HTERT RPE-1 (cell line): Measurements from ENCODE around the gene TMEM130.
"Not testable (repeated sequence)": the region's sequence is repeated elsewhere in the genome, so short reads cannot be mapped to it uniquely, and the experiment has no call there.

Experiments used
- in situ Hi-C: fragments of 300-500 bp; cut with MboI; formaldehyde crosslinking; loops from 4 replicates; pipeline ENCODE4 v1.14.3; 2020; ENCODE audit warnings: low sequenced_read_pairs

The TMEM130 gene

GRCh38 chr7:98842552-98842951 is 27.3 kb downstream of the TMEM130 start:
- in situ Hi-C loops: not testable (repeated sequence)

DNA sequence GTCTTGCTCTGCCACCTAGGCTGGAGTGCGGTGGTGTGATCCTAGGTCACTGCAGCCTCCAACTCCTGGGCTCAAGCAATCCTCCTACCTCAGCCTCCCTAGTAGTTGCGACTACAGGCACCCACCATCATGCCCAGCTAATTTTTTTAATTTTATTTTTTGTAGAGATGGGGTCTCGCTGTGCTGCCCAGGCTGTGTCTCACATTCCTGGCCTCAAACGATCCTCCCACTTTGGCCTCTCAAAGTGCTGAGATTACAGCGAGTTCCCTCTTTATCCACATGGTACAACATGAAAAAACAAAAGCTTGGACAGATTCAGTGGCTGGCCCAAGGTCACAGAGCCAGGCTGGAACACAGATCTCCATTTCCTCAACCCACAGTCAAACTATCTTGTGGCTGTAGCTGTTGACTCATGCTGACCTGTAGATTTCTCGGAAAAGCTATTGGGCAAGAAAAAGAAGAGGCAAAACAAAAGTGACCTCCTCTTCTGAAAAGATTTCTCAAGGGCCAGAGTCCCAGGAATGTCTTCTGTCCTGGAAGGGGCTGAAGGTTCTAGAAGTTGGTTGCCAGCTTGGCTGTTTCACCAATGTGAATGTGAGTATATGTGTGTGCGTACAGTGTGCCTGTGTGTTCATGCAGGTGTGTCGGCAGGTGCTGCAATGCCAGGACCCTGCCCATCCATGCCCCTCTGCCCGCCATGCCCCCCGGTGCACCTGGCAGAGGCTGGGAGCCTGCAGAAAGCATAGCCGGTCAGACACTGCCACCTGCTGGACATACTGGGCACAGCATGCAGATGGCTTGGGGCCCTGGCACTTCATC is 28.4 kb downstream of the TMEM130 start:
- in situ Hi-C loops: no loop called here

- in situ Hi-C loops: no loop called here
These were observed 29.1 kb downstream of the TMEM130 start for GRCh38 chr7:98840722-98841121.

DNA sequence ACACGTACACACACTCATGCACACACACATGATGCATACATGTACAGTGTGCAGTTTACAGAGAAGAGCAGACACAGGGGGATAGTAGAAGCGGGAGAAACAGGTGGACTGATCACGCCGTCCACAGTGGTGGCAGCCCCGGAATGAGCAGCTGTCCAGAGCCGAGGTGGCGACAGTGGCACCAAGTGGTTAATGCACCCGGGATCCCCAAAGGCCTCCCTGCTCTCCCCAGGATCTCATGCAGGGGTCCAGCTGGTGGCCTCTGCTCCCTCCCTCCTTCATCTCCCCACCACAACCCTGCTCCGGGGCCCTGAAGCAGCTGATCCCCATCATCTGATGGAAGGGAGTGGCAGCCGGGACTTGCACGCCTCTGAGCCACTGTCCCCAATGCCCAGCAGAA is 29.7 kb downstream of the TMEM130 start:
- in situ Hi-C loops: no loop called here

- in situ Hi-C loops: no loop called here
These were observed 32.2 kb downstream of the TMEM130 start for GRCh38 chr7:98837630-98837972.

DNA sequence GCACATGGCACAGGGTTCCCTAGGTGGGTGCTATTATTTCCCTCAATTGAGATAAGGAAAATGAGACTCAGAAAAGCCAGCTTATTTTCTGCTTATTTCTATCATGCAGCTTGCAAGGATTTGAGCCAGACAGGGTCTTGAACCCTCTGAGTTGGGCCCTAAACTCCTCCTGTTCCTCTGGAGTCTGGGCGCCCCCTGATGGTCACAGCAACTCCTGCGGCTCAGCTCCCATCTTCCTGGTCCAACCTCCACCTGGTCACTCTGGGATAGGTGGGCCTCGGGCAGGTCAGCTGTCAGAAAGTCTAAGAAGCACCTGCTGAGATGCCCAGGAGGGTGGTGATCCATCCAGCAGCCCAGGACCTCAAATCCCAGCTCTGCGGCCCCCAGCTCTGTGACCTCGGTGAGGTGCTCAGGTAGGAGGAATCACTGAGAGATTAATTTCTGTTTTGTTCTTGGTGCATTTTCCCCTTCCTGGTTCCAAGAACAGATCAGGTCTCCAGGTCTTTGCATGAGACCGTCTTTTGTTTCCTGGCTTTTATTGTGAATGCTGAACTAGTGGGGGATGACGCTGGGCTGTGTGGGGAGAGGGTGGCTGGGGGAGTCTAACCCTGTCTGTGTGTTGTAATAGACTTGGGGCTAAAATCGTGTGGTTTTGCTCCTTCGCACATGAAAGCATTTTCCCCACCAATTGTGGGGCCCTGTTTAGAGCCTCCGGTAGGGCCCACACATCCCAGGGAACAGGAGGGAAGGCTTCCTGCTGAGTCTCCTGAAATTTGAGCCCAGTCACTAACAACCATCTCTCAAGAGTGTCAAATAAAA is 32.8 kb downstream of the TMEM130 start:
- in situ Hi-C loops: no loop called here

DNA sequence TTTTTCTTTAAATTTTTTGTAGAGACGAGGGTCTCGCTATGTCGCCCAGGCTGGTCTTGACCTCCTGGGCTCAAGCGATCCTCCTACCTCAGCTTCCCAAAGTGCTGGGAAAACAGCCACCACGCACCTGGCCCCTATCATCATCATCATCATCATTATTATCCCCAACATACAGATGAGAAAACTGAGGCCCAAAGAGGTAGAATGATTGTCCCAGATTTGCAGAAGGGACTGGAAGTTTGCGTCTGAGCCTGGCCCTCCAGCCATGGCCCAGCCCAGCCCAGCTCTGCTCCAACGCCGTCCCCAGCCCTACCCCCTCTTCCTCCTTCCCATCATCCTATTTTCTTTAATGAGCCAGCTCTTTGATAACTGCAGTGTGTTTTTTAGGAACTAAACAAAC is 34.9 kb downstream of the TMEM130 start:
- in situ Hi-C loops: no loop called here

DNA sequence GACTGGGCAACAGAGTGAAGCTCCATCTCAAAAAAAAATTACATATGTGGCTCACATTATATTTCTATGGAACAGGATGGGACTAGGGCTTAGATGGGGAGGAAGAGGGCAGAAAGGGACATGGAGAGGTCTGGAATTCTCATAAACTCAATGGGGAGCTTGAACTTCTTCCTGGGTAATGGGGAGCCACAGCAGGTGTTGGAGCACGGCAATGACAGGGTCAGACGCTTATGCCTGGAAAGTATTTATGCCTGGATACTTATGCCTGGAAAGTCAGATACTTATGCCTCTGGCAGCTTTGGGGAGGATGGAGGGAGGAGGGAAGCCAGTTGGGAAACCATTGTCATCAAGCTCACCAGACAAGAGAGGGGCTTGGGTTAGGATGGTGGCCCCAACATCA is 36.8 kb downstream of the TMEM130 start:
- in situ Hi-C loops: no loop called here

DNA sequence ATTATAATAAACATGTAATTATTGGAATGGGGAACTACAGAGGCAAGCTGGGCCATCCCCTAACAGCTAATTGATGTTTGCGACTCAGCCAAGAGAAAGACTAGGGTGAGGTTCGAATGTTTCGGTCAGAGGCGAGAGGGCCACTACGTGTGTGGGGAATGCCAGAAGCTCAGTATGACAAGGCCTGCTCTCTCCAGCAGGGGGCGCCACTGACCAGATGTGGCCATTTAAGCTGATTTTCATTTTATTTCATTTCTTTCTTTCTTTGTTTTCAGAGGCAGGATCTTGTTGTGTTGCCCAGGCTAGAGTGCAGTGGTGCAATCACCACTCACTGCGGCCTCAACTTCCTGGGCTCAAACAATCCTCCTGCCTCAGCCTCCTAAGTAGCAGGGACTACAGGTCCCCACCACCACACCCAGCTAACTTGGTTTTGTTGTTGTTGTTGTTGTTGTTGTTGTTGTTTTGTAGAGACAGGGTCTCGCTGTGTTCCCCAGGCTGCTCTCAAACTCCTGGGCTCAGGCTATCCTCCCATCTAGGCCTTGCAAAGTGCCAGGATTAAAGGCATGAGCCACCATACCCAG is 38.1 kb downstream of the TMEM130 start:
- in situ Hi-C loops: no loop called here

GRCh38 chr7:98830972-98831548 is 38.8 kb downstream of the TMEM130 start:
- in situ Hi-C loops: no loop called here

- in situ Hi-C loops: no loop called here
These were observed 41.4 kb downstream of the TMEM130 start for GRCh38 chr7:98828368-98828767.

GRCh38 chr7:98827258-98827657 is 42.6 kb downstream of the TMEM130 start:
- in situ Hi-C loops: no loop called here

DNA sequence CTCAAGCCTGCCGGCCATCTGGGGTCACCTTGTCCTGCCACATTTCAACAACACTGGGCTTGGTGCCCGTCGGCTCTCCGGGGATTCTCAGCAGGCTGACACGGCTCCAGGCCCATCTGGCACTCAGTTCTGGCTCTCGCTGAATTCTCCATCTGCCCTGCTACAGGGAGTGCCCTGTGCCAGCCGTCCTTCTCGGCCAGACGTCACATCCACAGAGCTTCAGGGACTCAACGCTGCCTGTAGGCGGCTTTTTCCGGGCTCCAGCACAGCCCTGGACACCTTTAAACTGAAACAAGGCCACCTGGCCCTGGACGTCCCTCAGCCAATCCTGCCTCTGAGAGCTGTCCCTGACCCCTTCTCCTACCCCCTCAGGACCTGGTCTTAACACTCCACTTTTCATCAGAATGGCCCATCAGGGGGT is 43.0 kb downstream of the TMEM130 start:
- in situ Hi-C loops: no loop called here

DNA sequence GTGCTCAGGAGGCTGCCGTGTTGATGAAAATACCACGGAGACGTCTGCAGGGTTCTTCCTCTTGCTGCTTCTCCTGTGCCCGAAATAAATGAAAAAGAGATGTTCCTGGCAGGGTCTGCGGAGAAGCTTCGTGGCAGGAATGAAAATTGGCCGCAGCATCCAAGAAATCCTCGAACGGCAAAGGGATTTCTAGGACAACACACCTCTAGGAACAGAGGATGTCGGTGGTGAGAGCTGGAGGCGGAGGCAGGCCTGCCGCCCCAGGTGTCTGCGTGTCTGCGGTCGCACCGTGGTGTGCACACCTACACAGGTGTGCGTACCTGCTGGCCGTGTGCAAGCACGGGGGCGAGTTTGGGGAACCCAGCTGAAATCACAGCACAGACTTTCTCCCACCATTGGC is 43.4 kb downstream of the TMEM130 start:
- in situ Hi-C loops: no loop called here

DNA sequence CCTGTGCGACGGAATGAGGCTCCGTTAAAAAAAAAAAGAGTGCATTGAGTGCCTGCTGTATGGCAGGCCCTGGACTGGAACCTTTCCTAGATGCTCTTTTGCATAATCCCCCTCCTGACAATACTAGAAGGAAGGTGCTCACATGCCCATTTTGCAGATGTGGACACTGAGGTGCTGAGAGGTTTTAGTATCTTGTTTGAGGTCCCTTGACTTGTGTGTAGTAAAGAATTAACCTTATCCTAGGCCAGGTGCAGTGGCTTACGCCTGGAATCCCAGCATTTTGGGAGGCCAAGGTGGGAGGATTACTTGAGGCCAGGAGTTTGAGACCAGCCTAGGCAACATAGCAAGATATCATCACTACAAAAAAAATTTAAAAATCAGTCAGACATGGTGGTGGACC is 46.6 kb downstream of the TMEM130 start:
- in situ Hi-C loops: no loop called here

GRCh38 chr7:98821348-98821747 is 48.5 kb downstream of the TMEM130 start:
- in situ Hi-C loops: no loop called here

- in situ Hi-C loops: no loop called here
These were observed 52.7 kb downstream of the TMEM130 start for GRCh38 chr7:98816967-98817710.

DNA sequence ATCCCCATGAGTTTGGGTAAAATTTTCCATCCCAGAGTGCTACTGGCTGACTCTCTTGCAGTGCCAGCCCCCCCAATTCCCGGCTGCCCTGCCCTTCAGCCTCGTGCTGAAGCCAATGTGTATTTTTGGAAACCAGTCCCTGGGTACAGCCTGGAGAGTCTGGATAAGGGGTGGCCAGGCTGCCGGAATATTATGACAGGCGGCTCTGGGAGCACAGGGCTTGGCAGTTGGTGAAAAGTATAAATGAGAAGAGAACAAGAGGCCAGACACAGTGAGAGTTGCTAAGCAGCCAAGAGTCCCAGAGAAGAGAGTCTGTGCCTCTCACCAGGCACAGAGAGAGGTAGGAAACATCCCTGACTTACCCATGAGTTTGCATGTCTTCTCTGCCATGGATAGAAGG is 53.6 kb downstream of the TMEM130 start:
- in situ Hi-C loops: no loop called here

- in situ Hi-C loops: no loop called here
These were observed 54.5 kb downstream of the TMEM130 start for GRCh38 chr7:98815313-98815712.

GRCh38 chr7:98811299-98811698 is 58.5 kb downstream of the TMEM130 start:
- in situ Hi-C loops: no loop called here
